ENCODE data around the gene SOX3. TPM values are rescaled to one million over a fixed set of nuclear protein-coding genes. Genes with fewer than 3 reads are reported as not detected.

Gene SOX3
- total RNA-seq (2014; rRNA removed; shearing (Covaris generic)): not detected in 2 replicates

- peak; percentile 4 for DNase-seq (ENCODE audit: low read depth)
Observed at GRCh38 chrX:140504371-140505324, at the start of gene SOX3. Gene SOX3 (minus strand): TSS chrX:140505069. CDS start chrX:140505060, 9 bp downstream.

GRCh38 chrX:140548985-140549384 lies 44.1 kb upstream of the SOX3 start:
- no peak for DNase-seq (ENCODE audit: low read depth)

- DNase-seq (ENCODE audit: low read depth): no peak
Observed at GRCh38 chrX:140526171-140526570, 21.3 kb upstream of the SOX3 start.

- DNase-seq (ENCODE audit: low read depth): no peak
Observed at GRCh38 chrX:140525448-140525847, 20.6 kb upstream of the SOX3 start.

GRCh38 chrX:140524556-140524955 lies 19.7 kb upstream of the SOX3 start:
- DNase-seq (ENCODE audit: low read depth): no peak

GRCh38 chrX:140521393-140521792 lies 16.5 kb upstream of the SOX3 start:
- DNase-seq (ENCODE audit: low read depth): no peak

GRCh38 chrX:140514554-140514953 lies 9.7 kb upstream of the SOX3 start:
- DNase-seq (ENCODE audit: low read depth): no peak

- no peak for DNase-seq (ENCODE audit: low read depth)
Observed at GRCh38 chrX:140510895-140511295, 6.0 kb upstream of the SOX3 start.

- DNase-seq (ENCODE audit: low read depth): no peak
Observed at GRCh38 chrX:140510306-140510676, 5.4 kb upstream of the SOX3 start.

GRCh38 chrX:140509468-140510305 lies 4.8 kb upstream of the SOX3 start:
- DNase-seq (ENCODE audit: low read depth): no peak

- no peak for DNase-seq (ENCODE audit: low read depth)
Observed at GRCh38 chrX:140508958-140509357, 4.1 kb upstream of the SOX3 start.

- peak; percentile 68 for DNase-seq (ENCODE audit: low read depth)
Observed at GRCh38 chrX:140507982-140508305, 3.1 kb upstream of the SOX3 start.

- DNase-seq (ENCODE audit: low read depth): peak; percentile 66
Observed at GRCh38 chrX:140507223-140507981, 2.5 kb upstream of the SOX3 start.

GRCh38 chrX:140505421-140506337 lies 810 bp upstream of the SOX3 start:
- no peak for DNase-seq (ENCODE audit: low read depth)

GRCh38 chrX:140503714-140504351 lies 1.0 kb downstream of the SOX3 start:
- DNase-seq (ENCODE audit: low read depth): peak; percentile 3

GRCh38 chrX:140503238-140503601 lies 1.6 kb downstream of the SOX3 start:
- DNase-seq (ENCODE audit: low read depth): no peak

GRCh38 chrX:140502491-140503237 lies 2.2 kb downstream of the SOX3 start:
- DNase-seq (ENCODE audit: low read depth): no peak

GRCh38 chrX:140501940-140502468 lies 2.9 kb downstream of the SOX3 start:
- no peak for DNase-seq (ENCODE audit: low read depth)

GRCh38 chrX:140501321-140501720 lies 3.5 kb downstream of the SOX3 start:
- no peak for DNase-seq (ENCODE audit: low read depth)

Measured in RPMI7951 (cell line).